HK-2 (cell line): ENCODE measurements around the gene NME3.

Source experiments
- DNase-seq: peaks from one replicate; pipeline ENCODE4 v3.0.0-alpha.2; 2018; ENCODE audit not compliant: unreplicated experiment

Gene NME3

DNA sequence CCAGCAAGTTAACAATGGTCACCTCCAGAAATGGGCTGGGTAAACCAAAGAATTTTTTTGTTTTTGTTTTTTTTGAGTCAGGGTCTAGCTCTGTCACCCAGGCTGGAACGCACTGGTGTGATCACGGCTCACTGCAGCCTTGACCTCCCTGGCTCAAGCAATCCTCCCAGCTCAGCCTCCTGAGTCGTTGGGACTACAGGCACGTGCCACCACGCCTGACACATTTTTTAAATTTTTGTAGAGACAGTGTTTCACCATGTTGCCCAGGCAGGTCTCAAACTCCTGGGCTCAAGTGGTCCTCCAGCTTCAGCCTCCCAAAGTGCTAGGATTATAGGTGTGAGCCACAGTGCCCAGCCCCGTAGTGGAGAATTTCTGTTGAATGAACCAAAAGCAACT lies 9.3 kb upstream of the NME3 start:
- DNase-seq = no peak

DNA sequence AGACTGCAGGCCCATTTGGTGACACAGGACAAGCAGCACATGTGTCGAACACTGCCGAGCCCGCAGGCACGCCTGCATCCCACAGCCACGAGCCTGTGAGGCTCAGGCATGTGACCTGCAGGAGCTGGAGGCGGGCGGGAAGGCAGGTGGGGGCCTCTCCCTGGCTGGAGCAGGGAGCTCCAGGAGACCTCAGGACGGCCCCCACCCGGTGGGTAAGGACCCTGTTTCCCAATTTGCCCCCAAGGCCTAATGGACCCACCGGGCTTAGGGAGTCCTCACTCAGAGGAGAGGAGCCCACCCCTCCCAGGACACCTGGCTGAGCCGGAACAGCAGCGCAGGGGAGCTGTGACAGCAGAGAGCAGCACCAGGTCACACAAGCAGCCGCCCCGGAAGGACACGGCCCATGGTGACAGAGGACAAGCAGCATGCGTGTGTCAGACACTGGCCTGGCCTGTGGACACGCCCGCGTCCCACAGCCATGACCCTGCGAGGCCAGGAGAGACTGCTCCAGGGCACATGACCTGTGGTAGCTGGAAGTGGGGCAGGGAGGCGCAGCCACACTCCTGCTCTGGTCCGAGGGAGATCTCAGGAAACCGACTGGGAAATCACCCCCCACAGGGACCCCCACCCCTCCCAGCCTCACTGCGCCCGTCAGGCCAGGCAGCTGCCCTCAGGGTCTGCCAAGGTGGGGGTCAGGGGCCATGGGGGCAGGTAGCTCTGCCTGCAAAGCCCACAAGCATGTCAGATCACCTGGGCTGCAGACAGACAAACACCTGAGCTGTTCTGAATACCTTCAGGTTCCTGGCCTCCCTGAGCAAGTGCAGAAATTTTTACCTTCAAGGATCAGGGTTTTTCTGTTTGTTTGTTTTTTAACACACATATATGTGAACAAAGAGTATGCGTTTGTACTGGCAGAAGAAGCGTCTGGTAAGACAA lies 8.7 kb upstream of the NME3 start:
- DNase-seq = no peak

DNA sequence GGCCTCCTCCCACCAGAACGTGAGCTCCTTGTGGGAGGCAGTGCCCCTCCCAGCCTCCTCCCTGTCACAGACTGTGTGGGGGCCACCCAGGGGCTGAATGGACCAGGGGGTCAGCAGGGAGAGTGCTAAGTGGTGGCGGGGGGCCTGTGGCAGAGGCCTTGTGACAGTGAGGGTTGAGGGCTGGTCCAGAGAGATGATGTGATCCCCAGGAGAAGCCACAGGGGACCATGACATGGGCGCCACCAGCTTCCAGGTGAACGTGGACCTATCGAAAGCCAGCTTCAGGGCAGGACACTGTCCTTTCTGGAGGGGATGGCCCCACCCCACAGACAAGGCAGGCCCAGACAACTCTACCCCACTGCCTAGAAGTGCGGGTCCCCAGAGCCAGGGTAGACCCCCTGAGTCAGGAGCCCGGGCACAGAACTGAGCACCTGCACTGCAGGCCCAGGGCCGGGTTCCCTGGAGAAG lies 7.9 kb upstream of the NME3 start:
- DNase-seq = no peak

DNA sequence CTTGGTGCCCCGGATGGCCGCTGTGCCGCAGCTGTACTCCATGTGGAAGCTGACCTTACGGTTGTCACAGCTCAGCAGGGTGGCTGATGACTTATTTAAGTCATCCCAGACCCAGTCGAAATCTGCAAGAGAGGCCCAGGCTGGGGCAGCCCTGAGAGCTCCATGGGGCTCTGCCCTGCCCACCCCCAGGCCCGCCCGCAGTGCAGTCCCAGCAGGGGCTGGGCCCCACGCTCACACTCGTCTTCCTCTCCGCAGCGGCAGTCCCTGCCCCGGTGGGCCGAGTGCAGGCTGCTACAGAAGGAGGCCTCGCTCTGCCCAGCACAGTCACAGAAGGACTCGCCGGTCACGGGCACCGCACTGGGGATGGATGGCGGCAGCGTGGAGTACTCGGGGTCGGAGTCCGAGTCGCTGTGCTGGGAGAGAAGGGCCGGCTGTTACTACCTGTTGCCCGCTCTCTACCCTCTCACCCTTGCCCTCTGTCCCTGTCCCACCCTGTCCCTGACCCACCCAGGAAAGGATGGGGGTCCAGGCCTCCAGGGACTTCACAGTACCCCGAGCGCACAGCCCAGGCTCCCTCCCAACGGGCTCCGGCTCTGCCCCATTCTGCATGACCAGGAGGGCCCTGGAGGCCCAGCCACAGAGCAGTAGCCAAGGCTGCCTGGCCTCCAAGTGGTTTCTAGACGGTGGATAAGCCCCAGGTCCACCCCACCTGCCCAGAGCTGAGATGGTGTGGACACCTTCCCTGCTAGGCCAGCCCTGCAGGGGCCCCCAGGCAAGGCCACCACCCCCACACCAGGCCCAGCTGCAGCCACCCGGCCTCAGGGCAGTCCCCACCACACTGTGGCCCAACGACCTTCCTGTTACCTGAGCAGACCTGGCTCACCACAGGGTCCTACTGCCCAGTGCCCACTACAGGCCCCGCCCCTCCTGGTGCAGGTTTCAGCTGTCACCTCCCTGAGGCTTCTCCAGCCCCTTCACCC lies 7.1 kb upstream of the NME3 start:
- no peak for DNase-seq

DNA sequence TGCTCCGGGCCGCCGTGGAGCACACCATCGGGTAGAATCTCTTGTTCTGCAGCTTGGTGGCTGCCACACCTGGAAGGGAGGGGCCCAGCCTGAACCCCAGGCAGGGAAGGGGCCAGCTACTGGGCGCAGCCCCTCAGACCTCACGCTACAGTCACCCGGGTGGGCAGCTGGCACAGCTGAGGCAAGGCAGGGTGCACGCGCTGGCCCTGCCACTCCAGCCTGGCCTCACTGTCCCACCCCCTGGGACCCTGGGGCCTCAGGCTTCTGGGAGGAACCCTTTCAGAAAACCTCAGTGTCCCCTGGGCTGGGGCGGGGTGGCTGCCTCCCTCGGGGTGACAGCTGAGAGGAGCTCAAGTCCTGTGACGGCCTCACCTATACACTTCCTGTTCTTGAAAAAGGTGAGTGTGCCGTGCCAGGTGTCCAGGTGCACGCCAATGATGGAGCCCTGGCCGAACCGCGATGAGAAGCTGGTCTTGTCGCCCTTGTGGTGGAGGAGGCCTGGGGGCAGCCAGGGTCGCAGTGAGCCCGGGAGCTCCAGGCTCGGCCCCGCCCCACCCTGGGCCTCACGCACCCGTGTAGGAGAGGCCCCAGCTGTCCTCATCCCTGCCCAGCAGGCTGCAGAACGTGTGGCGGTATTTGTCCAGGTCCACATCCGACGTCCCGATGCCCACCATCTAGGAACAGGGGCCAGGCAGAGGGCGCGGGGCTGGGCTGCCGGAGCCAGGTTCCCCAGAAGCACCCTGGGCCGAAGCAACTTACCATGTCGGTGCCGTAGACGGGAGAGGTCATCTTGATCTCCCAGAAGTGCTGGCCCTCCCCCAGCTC lies 6.2 kb upstream of the NME3 start:
- DNase-seq = no peak

DNA sequence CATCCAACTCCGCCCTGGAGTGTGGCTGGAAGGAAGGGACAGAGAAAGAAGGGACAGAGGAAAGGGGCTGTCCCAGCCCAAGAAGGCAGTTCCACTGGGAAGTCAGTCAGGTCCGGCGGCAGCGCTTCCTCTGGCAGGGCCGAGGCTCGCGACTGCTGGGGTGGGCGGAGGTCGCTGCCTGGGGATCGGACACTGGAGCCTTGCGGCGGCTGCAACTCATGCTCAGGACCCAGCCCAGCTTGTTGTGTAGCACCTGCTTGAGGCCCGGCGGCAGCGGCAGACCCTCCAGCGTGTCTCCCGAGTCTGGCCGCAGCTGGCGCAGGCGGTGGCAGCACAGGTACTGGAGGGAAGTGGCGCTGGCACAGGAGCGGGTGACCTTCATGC lies 5.6 kb upstream of the NME3 start:
- DNase-seq = no peak

DNA sequence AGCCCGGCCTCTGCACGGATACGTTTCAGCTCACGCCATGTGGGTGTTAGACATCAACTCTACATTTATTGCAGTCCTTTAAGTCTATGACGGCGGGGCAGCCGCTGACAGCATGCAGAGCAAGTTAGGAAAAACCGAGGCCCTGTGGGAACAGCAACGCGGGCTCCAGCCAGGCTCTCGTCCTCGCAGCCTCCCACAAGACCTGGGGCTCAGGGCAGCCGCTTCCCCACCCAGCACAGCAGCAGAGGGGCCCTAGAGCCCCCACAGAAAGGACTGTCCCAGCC lies 5.3 kb upstream of the NME3 start:
- DNase-seq = no peak

DNA sequence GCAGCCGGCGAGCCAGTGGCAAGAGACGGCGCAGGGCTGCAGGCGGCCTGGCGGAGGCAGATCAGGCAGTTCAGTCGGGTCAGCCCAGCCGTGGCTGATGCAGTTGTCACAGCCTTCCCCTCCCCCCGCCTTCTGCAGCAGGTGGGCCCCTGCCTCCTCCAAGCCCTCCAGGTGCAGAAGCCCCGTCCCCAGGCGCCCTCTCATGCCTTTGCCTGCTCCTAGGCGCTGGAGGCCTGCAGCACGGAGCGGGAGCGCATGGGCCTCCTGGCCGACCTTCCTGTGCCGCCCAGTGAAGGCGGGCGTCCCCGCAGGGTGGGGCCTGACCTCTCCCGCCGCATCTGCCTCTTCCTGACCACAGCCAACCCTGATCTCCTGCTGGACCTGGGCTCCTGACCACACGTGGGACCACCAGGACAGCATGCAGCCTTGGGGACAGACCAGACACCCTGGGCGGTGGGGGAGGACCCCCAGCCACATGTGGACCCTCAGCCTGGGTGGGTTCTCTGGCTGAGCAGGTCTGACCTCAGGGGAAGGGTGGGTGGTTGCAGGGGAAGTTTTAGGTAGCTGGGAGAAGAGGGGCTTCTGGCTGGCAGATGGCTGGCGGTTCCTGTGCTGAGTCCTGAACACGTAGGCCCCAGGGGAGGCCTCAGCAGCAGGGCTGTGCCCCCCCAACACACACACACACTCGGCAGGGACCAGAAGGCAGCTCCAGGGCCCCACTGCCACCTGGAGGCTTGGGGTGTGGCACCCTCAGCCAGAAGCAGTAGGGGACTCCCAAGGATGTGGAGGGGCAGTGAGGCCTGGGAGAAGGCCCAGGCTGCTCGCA lies 4.7 kb upstream of the NME3 start:
- DNase-seq = no peak

DNA sequence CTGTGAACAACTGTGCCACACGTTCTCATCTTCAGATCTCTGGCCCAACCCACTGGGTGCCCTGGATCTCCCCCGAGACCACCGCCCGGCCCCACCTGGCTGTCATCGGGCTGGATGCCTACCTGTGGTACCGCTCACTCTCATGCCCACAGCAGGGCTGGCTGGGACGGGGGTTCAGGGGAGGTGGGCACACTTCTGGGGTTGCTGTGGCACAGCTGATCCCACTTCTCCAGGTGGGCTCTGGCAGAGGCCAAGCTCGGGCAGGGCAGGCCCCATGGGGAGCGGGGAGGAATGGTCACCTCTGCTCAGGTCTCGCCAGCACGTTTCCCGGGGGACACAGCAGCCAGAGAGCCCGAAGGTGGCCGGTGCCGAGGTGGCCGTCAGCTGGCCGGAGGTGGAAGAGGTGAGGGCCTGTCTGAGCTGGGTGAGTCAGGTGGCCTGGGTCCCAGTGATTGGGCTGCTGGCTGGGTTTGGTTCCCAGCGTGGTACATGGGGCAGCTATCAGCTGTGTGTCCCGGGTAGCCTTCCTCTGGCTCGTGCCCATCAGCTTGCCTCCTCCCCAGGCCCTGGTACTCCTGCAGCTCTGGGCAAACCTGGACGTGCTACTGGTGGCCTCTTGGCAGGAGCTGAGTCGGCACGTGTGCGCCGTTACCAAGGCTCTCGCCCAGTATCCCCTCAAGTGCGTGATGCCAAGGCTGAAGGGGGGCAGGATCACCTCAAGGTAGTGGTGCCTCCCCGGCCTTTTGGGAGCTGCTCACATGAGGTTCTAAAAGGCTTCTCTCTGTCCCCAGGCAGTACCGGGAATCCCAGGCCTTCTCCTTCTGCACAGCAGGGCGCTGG lies 3.9 kb upstream of the NME3 start:
- no peak for DNase-seq

DNA sequence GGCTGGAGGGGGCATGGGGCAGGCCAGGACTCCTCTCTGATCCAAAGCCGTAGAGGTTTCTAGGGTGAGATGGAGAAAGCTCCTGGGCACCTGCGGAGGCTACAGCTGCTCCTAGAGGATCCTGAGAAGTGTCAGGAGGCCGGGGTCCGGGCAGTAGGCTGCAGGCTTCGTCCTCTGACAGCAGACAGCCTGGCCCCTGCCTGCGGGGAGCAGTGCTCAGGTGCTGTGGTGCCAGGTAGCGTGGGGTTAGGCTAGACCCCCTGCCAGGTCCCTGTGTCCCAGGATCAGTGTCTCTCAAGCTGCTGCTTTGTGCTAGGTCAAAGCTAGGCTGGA lies 3.1 kb upstream of the NME3 start:
- no peak for DNase-seq

DNA sequence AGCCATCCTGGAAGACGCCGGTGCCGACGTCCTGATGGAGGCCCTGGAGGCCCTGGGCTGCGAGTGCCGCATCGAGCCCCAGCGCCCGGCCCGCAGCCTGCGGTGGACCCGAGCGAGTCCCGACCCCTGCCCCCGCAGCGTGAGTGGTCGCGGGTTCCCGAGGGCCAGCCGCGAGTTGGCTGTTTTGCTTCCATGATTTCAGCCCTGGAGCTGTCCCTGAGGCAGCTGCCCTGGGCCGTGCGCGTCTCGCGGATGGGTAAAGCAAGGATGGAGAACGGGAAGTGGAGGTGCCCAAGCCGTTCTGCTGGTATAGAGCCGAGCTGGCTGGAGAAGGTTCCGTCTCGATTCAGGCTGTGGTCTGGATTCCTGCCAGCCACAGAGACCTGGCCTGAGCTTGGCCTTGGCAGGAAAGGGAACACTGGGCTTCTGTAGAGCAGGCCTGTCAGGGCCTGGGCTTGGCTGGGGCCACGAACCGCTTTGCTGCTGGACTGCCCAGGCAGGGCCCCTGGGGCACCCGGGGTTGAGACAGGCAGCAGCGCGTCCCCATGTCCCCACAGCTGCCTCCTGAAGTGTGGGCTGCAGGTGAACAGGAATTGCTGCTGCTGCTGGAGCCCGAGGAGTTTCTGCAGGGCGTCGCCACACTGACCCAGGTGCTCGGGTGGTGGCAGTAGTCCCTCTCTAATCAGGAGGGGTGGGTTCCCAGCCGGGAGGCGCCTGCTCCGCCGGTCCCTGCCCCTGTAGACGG lies 2.5 kb upstream of the NME3 start:
- peak; percentile 40 for DNase-seq

DNA sequence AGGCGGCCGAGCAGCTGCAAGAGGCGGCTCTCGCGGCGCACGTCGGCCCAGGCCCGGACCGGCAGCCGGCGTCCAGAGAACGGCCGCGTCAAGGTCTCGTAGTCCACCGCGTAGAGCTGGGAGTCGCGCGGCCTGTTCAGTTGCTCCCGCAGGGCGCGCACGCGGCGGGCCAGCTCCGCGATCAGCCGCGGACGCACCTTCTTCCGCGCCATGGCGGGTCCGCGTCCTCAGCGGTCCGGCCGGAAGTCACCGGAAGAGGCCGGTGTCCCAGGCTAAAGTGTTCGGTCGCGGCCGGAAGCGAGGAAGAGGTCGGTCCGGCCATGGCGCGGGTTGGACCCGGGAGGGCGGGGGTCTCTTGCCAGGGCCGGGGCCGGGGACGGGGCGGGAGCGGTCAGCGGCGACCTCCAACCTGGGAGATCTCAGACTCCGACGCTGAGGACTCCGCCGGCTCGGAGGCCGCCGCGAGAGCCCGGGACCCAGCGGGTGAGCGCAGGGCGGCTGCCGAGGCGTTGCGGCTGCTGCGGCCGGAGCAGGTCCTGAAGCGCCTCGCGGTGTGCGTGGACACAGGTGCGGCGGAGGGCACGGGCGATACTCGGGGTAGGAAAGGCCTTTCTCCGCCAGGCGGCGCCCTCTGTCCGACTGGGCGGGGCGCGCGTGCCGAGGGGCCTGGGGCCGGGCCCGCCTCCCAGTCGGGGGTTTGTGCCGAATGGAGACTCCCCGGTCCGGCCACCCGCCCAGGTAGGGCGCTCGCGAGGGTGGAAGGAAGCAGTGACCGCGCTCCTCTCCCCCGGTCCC lies 1.8 kb upstream of the NME3 start, which contains the start of gene MRPS34:
MRPS34 (minus strand) TSS at position 227 of the 795 bp plus-strand sequence; CDS start at position 212, 15 bp downstream.
- DNase-seq = peak; percentile 80

DNA sequence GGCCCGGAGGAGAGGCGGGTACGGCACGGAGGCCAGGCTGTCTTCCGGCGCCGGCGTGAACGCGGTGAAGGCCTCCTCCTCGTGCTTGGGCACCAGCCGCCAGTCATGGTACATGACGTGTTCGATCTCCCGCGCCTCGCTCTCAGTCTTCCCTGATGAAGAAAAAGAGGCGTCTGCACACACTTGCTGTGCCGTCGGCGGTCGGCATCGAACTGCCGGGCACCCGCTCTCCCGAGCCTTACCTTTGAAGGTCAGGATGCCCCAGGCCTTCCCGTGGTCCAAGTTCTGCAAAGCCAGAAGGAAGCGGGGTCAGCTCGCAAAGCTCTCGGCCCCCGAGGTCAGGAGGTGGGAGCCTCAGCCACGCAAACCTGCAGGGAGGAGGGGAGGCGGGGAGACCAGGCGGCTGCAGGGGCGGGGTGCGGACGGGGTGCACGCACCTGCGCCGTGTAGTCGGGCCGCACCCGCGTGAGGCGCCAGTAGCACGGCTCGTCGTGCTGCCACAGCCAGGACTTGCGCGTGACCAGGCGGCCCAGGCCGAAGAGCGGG lies 1.1 kb upstream of the NME3 start, which contains the start of gene EME2:
EME2 (plus strand) TSS at position 449 of the 546 bp plus-strand sequence. CDS start 418 bp downstream, outside the sequence.
- peak; percentile 36 for DNase-seq

DNA sequence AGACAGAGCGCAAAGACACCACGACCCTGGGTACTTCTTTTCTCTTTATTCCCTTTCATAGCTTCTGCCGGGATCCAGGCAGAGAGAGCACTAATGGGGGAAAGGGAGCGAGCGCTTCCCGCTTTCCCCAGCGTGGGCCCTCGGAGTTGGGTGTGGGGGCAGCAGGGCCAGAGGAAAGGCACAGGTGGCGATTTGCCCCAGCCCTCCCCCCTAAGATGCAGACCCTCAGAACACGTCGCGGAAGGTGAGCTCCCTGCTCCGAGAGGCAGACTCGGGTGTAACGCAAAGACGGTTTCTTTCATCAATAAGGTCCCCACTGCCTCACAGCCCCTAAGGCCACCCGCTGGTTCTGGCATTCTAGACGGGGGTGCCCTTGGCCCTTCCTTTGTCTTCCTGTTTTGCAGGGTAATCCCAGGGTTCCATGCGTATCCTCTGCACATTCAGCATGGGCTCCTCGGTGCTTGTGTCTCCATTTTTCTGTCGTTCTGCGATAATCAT lies 570 bp upstream of the NME3 start:
- no peak for DNase-seq

DNA sequence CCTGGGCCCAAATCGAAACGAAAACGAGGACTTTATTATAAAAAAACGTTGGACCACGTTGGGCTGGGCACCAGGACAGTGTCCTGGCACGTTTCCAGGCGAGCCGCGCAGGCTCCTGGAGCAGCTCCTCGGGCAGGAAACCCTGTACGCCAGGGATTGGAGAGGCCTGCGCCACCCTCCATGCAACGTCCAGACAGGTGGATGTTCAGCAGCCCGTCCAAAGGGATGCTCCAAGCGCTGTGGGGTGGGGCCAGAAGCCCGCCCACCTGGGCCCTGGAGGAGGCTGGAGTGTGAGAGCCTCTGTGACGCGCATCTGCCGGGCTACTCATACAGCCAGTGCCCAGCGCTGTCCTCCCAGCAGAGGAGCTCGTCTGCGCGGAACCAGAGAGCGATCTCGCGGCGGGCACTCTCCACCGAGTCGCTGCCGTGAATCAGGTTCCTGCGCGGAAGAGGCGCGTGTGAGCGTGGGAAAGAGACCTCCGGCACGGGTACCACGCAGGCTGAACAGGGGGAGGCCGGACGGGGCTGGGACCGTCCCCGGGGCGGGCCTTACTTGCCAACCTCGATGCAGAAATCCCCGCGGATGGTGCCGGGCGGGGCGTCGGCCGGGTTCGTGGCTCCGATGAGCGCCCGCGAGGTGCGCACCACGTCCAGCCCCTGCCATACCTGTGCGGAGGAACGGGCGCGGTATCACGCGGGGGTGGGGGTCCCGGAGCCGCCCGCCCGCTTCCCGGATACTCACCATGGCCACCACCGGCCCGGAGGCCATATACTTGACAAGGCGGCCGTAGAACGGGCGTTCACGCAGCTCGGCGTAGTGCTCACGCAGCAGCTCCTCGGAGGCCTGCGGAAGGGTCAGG lies 785 bp downstream of the NME3 start:
- no peak for DNase-seq

DNA sequence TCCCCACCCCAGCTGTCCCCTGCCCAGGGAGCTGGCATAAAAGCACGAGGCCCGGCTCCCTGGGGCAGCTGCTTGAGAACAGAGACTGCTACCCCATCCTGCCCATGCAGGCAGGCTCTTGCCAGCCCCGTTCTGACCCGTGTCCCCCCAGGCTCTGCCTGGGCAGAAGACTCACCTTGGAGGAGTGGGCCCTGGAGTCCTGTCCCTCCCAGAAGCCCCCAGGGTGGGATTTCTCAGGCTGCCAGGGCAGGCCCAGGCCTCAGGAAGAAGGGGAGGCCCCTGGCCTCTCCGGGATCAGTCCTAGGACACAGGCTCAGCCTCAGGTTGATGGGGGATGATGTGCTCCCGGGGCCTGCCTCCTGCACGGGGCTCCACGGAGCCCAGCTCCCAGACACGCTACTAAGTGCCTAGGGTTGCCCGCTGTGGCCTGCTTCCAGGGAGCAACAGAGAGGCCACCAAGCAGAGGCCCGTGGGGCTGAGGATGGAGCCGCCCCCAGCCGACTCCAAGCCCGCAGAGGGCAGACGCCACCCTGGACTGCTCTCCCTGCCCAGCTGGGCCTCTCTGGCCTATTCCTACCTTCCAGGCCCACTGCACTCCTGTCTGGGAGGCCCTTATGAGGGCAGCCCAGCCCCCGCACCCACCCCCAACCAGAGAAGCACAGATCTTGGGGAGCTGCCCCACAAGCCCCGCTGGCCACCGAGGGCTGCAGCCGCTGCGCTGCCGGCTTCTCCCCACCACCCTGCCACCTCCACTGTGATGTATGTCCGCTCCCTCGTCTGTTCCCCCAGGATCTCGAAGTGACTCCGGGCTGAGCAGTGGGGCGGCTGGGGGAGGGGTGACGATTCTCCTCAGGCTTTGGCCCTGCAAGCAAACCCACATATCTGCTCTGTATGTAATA lies 1.7 kb downstream of the NME3 start:
- DNase-seq = no peak
